Middle frontal gyrus (tissue), 1 donor: ENCODE measurements around the gene RXFP1.

Experiments
- DNase-seq: peaks from one replicate; pipeline ENCODE4 v3.0.0-alpha.2; 2015; ENCODE audit warnings: low spot score; ENCODE audit errors: extremely low spot score

RXFP1 gene

GRCh38 chr4:158670975-158671664, 149.4 kb downstream of the RXFP1 start:
- DNase-seq = peak; percentile 32

- no peak for DNase-seq
Observed at GRCh38 chr4:158671665-158671914, 149.9 kb downstream of the RXFP1 start, which contains the start of gene C4orf46. Gene C4orf46 (minus strand): TSS chr4:158671887. CDS start chr4:158671801, 86 bp downstream.

GRCh38 chr4:158671915-158672806, 150.5 kb downstream of the RXFP1 start, which contains the start of gene ETFDH:
Gene ETFDH (plus strand): TSS chr4:158672296. CDS start chr4:158672457, 161 bp downstream.
- DNase-seq = peak; percentile 99

DNA sequence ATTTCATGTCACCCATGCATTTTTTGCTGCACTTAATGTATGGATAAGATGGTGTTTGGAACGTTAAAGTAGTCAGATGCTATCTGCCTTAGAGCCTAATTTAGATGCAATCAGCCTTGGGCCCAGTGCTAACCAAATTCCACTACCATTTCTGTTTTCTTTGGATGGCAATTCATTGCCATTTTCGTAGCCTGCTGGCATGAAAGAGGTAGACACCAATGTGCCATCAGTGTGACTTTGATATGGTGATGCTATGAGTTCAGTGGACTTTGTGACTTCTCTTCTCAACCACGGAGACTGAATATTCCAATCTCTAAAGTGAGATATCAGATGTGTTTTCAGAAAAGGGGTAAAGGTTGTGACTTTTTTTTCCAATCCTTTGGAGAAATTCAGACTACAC, 152.0 kb downstream of the RXFP1 start:
- DNase-seq = no peak

- DNase-seq = no peak
Observed at GRCh38 chr4:158676076-158676475, 154.4 kb downstream of the RXFP1 start.

GRCh38 chr4:158678767-158679166, 157.1 kb downstream of the RXFP1 start:
- no peak for DNase-seq

- DNase-seq = no peak
Observed at GRCh38 chr4:158681629-158682028, 159.9 kb downstream of the RXFP1 start.

DNA sequence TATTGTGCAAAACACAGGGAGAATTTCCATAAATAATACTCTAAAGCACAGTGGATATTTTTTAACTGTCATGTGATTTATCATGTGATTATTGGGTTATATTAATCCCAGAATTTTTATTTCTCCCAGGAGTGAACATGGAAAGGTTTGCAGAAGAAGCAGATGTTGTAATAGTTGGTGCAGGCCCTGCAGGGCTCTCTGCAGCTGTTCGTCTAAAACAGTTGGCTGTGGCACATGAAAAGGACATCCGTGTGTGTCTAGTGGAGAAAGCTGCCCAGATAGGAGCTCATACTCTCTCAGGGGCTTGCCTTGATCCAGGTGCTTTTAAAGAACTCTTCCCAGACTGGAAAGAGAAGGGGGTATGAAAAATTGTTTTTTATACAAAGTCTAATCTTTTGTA, 160.4 kb downstream of the RXFP1 start:
- DNase-seq = no peak

- DNase-seq = no peak
Observed at GRCh38 chr4:158688813-158689212, 167.1 kb downstream of the RXFP1 start.
